ENCODE data around the gene UTP25.
"Not testable (repeated sequence)": the region's sequence is repeated elsewhere in the genome, so short reads cannot be mapped to it uniquely, and the experiment has no call there.

Gene UTP25

GRCh38 chr1:209827384-209828262 lies at the start of gene UTP25:
Gene UTP25, plus strand, starts transcription at chr1:209827972. Its CDS starts 92 bp downstream, at chr1:209828064.
- peak; percentile 85 to 96 (median 91) for DNase-seq

GRCh38 chr1:209778102-209778501 lies 49.7 kb upstream of the UTP25 start:
- intact Hi-C loops (cut with DNase I): no loop called here
- DNase-seq: no peak

More at GRCh38 chr1:209827384-209828262, at the start of gene UTP25:
- intact Hi-C loops (cut with DNase I): loop anchor here (5.0 kb wide), 1 partner anchor 40 kb away; no protein-coding TSS in a partner anchor

- intact Hi-C loops (cut with DNase I): no loop called here
- DNase-seq: no peak
These were observed 47.5 kb upstream of the UTP25 start for GRCh38 chr1:209780268-209780667.

GRCh38 chr1:209783386-209783785 lies 44.4 kb upstream of the UTP25 start:
- intact Hi-C loops (cut with DNase I): no loop called here
- DNase-seq: no peak

GRCh38 chr1:209784265-209785169 lies 43.3 kb upstream of the UTP25 start, which contains the start of gene C1orf74:
Gene C1orf74, minus strand, starts transcription at chr1:209784559. Its CDS starts 925 bp downstream, at chr1:209783634.
- intact Hi-C loops (cut with DNase I): loop anchor here (5.0 kb wide), 1 partner anchor 43 kb away; the partner anchor contains the start of gene UTP25
- peak; percentile 96 to 100 (median 99) for DNase-seq

GRCh38 chr1:209785592-209785991 lies 42.2 kb upstream of the UTP25 start:
- DNase-seq: no peak

GRCh38 chr1:209786146-209786545 lies 41.6 kb upstream of the UTP25 start:
- DNase-seq: no peak
- intact Hi-C loops (cut with DNase I): loop anchor here (5.0 kb wide), 1 partner anchor 41 kb away; the partner anchor contains the start of gene UTP25

More at GRCh38 chr1:209785592-209785991, 42.2 kb upstream of the UTP25 start:
- intact Hi-C loops (cut with DNase I): loop anchor here (5.0 kb wide), 1 partner anchor 42 kb away; the partner anchor contains the start of gene UTP25

- peak in 30 of 42 donors; percentile 8 to 78 (median 43) for DNase-seq
- intact Hi-C loops (cut with DNase I): loop anchor here (5.0 kb wide), 1 partner anchor 40 kb away; the partner anchor contains the start of gene UTP25
These were observed 40.2 kb upstream of the UTP25 start for GRCh38 chr1:209787551-209787950.

- intact Hi-C loops (cut with DNase I): loop anchor here (5.0 kb wide), 1 partner anchor 38 kb away; the partner anchor contains the start of gene UTP25
- no peak for DNase-seq
These were observed 38.5 kb upstream of the UTP25 start for GRCh38 chr1:209789245-209789644.

GRCh38 chr1:209790286-209791193 lies 37.2 kb upstream of the UTP25 start:
- no peak for DNase-seq
- intact Hi-C loops (cut with DNase I): no loop called here

- no peak for DNase-seq
- intact Hi-C loops (cut with DNase I): no loop called here
These were observed 35.9 kb upstream of the UTP25 start for GRCh38 chr1:209791920-209792319.

GRCh38 chr1:209793711-209794110 lies 34.1 kb upstream of the UTP25 start:
- intact Hi-C loops (cut with DNase I); DNase-seq: not testable (repeated sequence)

GRCh38 chr1:209797978-209798639 lies 29.7 kb upstream of the UTP25 start:
- intact Hi-C loops (cut with DNase I): no loop called here
- no peak for DNase-seq

GRCh38 chr1:209800984-209801834 lies 26.6 kb upstream of the UTP25 start:
- no peak for DNase-seq
- intact Hi-C loops (cut with DNase I): no loop called here

GRCh38 chr1:209802117-209802779 lies 25.5 kb upstream of the UTP25 start:
- intact Hi-C loops (cut with DNase I): no loop called here
- DNase-seq: no peak

GRCh38 chr1:209802780-209803152 lies 25.0 kb upstream of the UTP25 start:
- intact Hi-C loops (cut with DNase I): no loop called here

More at GRCh38 chr1:209802780-209803152, 25.0 kb upstream of the UTP25 start:
- DNase-seq: no peak

Data from head of caudate nucleus (tissue), 42 donors.